Muscle layer of duodenum (tissue), 2 donors: ENCODE measurements around the gene NOL4L.

Experiments
- H3K27ac ChIP-seq: one replicate; pipeline ENCODE4 v1.7.0; 2013; ENCODE audit warnings: mild to moderate bottlenecking, low read length
- H3K27me3 ChIP-seq: one replicate; pipeline ENCODE4 v1.7.0; 2013; ENCODE audit warnings: low read depth, mild to moderate bottlenecking, control low read depth, low read length
- H3K36me3 ChIP-seq, 2 donors: one replicate each; pipeline ENCODE4 v1.7.0; 2013; ENCODE audit warnings: low read length in 2 of 2, control low read depth in 1 of 2, mild to moderate bottlenecking in 1 of 2; ENCODE audit not compliant: insufficient read depth in 2 of 2, control insufficient read depth in 1 of 2
- H3K4me1 ChIP-seq, 2 donors: one replicate each; pipeline ENCODE4 v1.7.0; 2013; ENCODE audit warnings: low read length in 2 of 2, mild to moderate bottlenecking in 2 of 2, control low read depth in 1 of 2, moderate library complexity in 1 of 2; ENCODE audit not compliant: insufficient read depth in 2 of 2, control insufficient read depth in 1 of 2
- H3K4me3 ChIP-seq, 2 donors: one replicate each; pipeline ENCODE4 v1.7.0; 2013; ENCODE audit warnings: low read length in 2 of 2, low read depth in 1 of 2, mild to moderate bottlenecking in 1 of 2
- H3K9me3 ChIP-seq, 2 donors: one replicate each; pipeline ENCODE4 v1.7.0; 2013; ENCODE audit warnings: low read length in 2 of 2, control low read depth in 1 of 2, mild to moderate bottlenecking in 1 of 2; ENCODE audit not compliant: control insufficient read depth in 1 of 2
- donor health status: healthy.

NOL4L gene

DNA sequence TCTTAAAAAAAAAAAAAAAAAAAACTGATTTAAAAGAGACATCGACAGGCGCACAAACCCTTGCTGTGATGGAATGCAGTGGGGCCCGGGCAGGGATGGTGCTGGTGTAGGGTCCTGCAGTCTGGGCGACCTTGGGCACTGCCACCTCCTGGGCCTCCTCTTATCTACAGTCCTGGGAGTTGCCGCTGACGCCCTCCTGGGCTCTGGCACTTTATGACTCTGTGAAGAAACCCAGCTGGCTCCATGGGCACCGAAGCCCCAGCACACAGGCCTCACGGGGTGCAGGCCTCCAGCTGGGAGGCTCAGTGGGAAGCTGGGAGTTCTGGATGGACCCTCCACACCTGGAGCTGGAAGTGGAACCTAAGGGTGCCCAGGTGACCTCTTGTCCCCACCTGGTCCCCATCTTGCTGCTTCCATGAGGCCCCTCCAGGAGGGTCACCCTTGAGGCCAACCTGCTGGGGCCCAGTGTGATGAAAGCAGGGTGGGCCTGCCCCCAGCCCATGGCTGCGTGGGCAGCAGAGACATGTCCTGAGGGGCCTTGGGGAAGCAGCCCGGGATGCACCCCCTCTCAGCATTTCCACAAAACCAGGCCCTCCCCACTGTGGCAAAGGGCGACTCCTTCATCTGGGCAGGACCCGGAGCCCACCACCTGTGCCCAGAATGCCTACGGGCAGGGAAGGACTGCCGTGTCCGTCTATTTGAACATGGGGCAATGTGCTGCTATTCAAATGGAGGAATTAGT lies 122.1 kb downstream of the NOL4L start:
- H3K4me3 ChIP-seq: peak overlapping the region in 1 of 2 donors; percentile 43
- no peaks in the 10 kb centered on the region for H3K36me3 ChIP-seq
- H3K27ac ChIP-seq: peak overlapping the region; percentile 75
- no peaks in the 10 kb centered on the region for H3K9me3 ChIP-seq
- peaks cover 15 to 58% of the 10 kb centered on the region in 2 donors for H3K4me1 ChIP-seq
- no peaks in the 10 kb centered on the region for H3K27me3 ChIP-seq

DNA sequence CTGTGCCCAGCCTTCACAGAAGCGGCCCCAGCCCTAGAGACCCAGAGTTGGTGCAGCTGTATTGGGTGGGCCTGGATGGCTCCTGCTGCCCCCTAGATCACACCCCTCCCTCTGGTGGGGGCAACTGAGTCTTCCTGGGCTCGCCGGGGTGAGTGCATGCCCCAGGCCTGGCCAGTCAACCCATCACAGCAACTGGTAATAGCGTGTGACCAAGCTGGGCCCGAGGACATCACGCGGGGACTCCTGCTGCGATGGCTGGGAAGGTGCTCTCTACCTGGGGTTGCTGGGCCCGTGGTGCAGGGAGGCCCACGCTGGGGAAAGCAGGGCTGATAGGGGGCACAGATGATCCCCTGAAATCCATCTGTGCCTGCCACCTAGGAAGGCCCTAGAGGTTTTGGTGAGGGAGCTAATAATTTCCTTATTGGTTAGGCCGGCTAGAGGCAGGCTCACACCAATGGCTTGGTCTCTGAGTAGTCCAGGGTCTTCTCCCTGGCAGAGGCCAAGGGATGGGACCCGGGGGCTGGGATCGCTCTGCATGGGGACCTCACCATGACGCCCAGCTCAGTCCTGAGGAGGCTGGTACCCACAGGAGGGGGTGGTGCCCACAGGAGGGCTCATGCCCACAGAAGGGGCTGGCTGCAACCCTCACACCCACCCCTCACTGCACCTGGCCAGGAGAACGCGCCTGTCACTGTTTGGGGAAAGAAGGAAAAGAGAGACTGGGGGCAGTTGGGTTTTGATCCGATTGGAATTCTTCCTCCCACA lies 123.1 kb downstream of the NOL4L start:
- Histone ChIP-seq H3K27me3 (no peaks in the 10 kb centered on the region), H3K36me3 (no peaks in the 10 kb centered on the region), H3K9me3 (no peaks in the 10 kb centered on the region), H3K4me3 (no peak overlapping the region), H3K27ac (no peak overlapping the region), H3K4me1 (peaks cover 15 to 56% of the 10 kb centered on the region in 2 donors)

DNA sequence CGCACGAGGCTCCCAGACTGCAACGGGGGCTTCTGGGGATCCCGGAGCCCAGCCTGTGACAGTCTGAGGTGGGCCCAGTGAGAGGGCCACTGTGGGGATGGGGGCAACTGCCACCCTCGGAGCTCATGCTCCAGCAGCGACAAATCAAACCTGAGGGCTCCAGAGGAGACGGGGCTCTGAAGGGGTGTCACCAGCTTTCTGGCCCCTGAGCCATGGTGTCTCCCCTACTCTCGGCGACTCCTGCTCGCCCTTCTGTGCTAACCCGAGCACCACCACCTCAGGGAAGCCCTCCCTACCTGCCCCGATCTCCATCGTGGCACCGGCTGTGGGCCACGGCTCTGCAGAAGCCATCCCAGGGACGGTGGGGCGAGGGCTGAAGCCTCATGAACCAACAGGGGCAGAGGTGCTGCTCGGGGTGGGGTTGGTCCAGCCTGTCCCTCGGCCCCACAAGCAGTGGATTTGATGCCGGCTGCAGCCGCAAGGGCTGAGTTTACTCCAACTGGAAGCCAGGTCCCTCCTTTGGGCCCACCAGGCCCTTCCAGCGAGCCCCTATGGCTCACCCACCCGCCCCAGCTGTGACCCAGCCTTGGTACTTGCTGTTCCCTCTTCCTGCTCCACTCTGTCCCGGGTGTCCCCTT lies 124.3 kb downstream of the NOL4L start:
- H3K4me1 ChIP-seq: peaks cover 15 to 53% of the 10 kb centered on the region in 2 donors
- H3K9me3 ChIP-seq: no peaks in the 10 kb centered on the region
- H3K36me3 ChIP-seq: peaks cover 0 to 3% of the 10 kb centered on the region in 2 donors
- H3K4me3 ChIP-seq: no peak overlapping the region
- no peaks in the 10 kb centered on the region for H3K27me3 ChIP-seq
- H3K27ac ChIP-seq: no peak overlapping the region

DNA sequence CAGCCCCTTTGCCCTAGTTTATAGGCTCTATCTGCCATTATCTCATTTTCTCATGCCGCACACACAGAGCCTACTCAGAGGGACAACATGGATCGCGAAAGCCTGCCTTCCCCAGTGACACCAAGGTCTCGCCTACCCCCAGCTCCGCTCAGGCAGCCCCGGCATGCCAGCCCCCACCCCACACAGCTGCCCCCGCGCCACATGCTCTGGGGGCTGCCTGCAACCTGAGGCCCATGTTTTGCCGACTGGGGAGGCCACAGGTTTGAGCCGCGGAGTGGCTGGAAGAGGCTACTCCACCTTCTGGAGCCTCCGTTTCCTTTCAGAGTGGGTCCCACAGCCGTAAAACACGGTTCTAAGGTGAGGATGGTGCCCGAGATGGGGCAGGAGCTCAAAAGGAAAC lies 124.9 kb downstream of the NOL4L start:
- peaks cover 3 to 5% of the 10 kb centered on the region in 2 donors for H3K36me3 ChIP-seq

DNA sequence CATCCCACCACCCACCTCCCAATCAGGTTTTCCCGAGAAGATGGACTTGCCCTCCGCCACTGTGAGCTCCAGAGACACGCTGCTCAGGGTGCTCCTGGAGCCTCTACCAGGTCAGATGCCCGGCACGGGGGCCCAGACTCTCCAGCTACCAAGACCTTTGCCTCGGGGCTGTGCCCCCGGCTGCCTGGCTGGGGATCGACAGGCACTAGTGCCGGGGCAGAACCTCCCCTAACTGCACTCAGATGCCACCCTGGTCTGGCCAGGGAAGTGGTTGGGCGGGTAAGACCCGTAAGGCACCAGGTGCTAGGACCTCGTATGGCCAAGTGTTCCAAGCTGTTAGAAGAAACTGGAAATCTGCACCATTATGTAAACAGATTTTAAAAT lies 126.3 kb downstream of the NOL4L start:
- no peak overlapping the region for H3K4me3 ChIP-seq
- H3K27me3 ChIP-seq: no peaks in the 10 kb centered on the region
- H3K27ac ChIP-seq: no peak overlapping the region
- peaks cover 6 to 33% of the 10 kb centered on the region in 2 donors for H3K4me1 ChIP-seq
- H3K36me3 ChIP-seq: peaks cover 6 to 14% of the 10 kb centered on the region in 2 donors
- no peaks in the 10 kb centered on the region for H3K9me3 ChIP-seq

More for the DNA sequence above, 124.9 kb downstream of the NOL4L start:
- Histone ChIP-seq H3K27ac (no peak overlapping the region), H3K9me3 (no peaks in the 10 kb centered on the region), H3K4me3 (no peak overlapping the region), H3K4me1 (peaks cover 10 to 47% of the 10 kb centered on the region in 2 donors), H3K27me3 (no peaks in the 10 kb centered on the region)

DNA sequence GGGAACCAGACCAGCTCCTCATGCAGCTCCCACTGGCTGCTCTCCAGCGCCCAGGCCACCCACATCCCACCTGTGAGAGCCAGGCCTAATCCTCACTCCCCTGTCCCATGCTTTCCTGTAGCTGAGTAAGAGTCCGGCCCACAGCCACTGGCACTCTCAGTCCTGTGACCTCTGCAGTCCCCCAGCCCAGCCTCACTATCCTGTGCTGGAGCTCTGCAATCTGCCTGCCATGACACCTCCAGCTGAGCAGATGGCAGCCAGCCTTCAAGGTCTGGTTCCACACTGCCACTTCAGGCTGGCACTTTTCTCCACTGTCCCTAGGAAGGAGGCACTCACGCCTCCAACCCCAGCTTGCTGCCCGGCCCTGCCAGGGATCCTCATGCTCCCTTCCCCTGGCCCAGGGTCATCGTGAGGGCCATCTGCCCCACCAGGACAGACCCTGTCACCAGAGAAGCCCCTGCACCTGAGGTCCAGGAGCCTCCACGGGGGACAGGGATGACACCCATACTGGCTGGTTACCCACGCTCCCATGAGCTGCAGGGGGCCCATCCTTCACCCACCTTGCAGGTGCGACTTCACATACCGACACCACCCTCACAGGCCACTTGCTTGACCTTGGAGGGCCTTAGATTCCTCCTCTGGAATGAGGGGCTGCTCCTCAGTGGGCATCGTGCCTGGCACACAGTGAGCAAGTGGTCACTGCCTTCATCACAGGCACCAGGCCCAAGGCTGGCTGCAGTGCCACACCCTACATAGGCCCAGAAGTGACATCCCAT lies 126.9 kb downstream of the NOL4L start:
- H3K4me3 ChIP-seq: peak overlapping the region in 1 of 2 donors; percentile 61
- no peak overlapping the region for H3K27ac ChIP-seq
- H3K9me3 ChIP-seq: no peaks in the 10 kb centered on the region
- peaks cover 11 to 20% of the 10 kb centered on the region in 2 donors for H3K36me3 ChIP-seq
- H3K27me3 ChIP-seq: no peaks in the 10 kb centered on the region
- peaks cover 3 to 27% of the 10 kb centered on the region in 2 donors for H3K4me1 ChIP-seq

DNA sequence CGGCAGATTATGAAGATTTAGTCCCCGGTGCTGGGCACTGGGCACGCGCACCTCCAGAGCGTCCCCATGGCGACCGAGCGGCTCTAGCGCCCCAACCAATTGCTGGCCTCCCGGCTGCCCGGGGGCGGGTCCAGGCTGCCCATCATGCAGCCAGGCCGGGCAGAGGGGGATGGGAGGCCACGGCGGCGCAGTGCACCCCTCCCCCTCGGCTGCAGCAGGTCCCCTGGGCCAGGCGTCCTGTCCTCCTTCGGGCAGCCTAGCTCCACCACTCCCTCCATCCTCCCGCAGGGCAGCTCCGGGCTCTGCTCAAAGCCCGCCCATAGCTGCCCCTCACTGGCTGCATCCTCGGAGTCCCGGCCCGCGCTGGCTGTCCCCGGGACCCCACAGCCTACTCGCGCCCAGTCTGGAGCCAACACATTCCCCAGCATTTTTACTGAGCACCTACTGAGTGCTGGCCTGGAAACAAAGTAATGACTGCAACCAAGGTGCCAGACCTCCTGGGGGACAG lies 127.6 kb downstream of the NOL4L start:
- Histone ChIP-seq H3K4me1 (peaks cover 0 to 22% of the 10 kb centered on the region in 2 donors), H3K36me3 (peaks cover 15 to 27% of the 10 kb centered on the region in 2 donors), H3K27ac (no peak overlapping the region), H3K9me3 (no peaks in the 10 kb centered on the region), H3K27me3 (no peaks in the 10 kb centered on the region), H3K4me3 (peak overlapping the region in 1 of 2 donors; percentile 61)

DNA sequence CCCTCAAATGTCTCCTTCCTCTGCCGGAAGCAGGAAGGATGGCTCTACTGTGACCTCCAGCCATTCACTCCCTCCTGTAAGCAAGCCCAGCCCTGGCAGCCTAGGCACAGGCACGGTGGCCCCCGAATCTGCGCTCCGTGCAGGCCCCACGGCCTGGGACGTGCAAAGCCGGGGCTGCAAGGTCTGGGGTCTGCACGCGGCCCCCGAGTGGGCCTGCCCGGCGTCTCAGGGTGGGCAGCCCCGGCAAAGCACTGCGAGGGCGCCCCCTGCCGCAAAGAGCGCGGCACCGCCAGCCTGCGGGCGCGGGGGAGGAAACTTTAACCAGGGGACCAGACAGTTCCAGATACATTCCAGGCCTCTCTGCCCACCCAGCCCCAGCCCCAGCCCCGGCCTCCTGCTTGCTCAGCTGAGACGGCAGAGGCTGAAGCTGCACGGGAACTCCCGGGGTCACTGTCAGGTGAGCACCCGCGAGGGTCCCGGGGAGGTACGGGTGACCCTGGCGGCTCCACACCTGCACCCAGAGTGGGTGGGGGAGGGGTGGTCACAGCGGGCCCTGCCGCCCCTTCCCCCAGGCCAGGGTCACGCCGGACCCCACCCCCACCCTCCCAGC lies 128.2 kb downstream of the NOL4L start:
- peak overlapping the region in 1 of 2 donors; percentile 61 for H3K4me3 ChIP-seq
- H3K36me3 ChIP-seq: peaks cover 18 to 33% of the 10 kb centered on the region in 2 donors
- H3K4me1 ChIP-seq: peaks cover 0 to 22% of the 10 kb centered on the region in 2 donors
- no peak overlapping the region for H3K27ac ChIP-seq
- no peaks in the 10 kb centered on the region for H3K27me3 ChIP-seq
- no peaks in the 10 kb centered on the region for H3K9me3 ChIP-seq

DNA sequence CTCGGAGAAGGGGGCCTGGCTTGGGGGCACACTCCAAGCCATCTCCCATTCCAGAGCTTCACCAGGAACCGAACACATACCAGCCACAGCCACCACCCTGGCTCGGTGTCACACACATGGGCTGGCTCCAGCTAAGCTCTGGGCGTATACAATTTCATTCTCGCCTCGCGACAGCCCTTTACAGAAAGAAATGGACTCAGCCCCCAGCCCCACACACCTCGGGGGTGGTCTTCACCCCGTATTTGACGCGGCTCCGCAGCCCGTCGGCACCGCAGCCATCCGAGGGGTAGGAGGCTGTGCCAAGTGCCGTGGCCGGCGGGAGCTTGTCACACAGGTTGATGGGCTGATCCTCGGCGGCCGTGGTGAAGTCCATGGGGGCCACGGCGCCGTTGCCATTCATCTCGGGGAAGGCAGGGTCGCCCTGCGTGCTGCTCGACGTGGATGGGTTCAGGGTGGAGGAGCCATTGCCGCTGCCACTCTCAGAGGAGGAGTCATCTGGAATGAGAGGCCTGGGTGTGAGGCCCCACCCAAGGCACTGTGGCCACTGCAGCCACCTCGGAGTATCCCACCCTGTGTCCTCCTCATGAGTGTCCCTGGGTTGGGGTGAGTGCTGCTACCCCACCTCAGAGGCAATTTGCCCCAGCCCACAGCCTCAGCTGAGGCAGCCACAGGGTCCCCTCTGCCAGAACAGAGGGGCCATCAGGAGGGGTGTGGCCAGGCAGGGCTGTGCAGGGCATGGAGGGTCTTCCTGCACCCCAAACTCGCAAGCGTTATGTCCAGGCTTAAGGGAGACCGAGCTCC lies 129.0 kb downstream of the NOL4L start:
- Histone ChIP-seq H3K27ac (no peak overlapping the region), H3K36me3 (peaks cover 26 to 42% of the 10 kb centered on the region in 2 donors), H3K27me3 (no peaks in the 10 kb centered on the region), H3K9me3 (no peaks in the 10 kb centered on the region), H3K4me3 (no peak overlapping the region), H3K4me1 (peaks cover 0 to 22% of the 10 kb centered on the region in 2 donors)
